Measurements from ENCODE around the gene ANKRD13D.

- TF ChIP-seq CTCF (IDR thresholded peaks at IDR 0.05) (no peak), POLR2A (IDR thresholded peaks at IDR 0.05) (no peak)
Measured at GRCh38 chr11:67307545-67308001, 18.5 kb downstream of the ANKRD13D start.
